Stimulated activated naive CD8-positive, alpha-beta T cell treated with anti-CD3 and anti-CD28 coated beads, Interleukin-15, Interleukin-2, amounts not matched to agents 100 ng/mL and 50 ng/mL, for 24 hours (primary cell): ENCODE results near the gene BRME1.
"Not testable (repeated sequence)": the region's sequence is repeated elsewhere in the genome, so short reads cannot be mapped to it uniquely, and the experiment has no call there.

ENCODE experiments used
- H3K27ac Mint-ChIP-seq: one replicate; pipeline ENCODE4 v1.8.0; 2021; ENCODE audit warnings: mild to moderate bottlenecking, mixed read lengths
- H3K27me3 Mint-ChIP-seq: one replicate; pipeline ENCODE4 v1.8.0; 2021; ENCODE audit warnings: mixed read lengths
- H3K36me3 Mint-ChIP-seq: one replicate; pipeline ENCODE4 v1.8.0; 2021; ENCODE audit warnings: low read depth, mixed read lengths
- H3K4me1 Mint-ChIP-seq: one replicate; pipeline ENCODE4 v1.8.0; 2021; ENCODE audit warnings: low read depth, mixed read lengths
- H3K4me3 Mint-ChIP-seq: one replicate; pipeline ENCODE4 v1.8.0; 2021; ENCODE audit warnings: mild to moderate bottlenecking, mixed read lengths
- H3K9me3 Mint-ChIP-seq: one replicate; pipeline ENCODE4 v1.8.0; 2021; ENCODE audit warnings: mixed read lengths

Gene BRME1

DNA sequence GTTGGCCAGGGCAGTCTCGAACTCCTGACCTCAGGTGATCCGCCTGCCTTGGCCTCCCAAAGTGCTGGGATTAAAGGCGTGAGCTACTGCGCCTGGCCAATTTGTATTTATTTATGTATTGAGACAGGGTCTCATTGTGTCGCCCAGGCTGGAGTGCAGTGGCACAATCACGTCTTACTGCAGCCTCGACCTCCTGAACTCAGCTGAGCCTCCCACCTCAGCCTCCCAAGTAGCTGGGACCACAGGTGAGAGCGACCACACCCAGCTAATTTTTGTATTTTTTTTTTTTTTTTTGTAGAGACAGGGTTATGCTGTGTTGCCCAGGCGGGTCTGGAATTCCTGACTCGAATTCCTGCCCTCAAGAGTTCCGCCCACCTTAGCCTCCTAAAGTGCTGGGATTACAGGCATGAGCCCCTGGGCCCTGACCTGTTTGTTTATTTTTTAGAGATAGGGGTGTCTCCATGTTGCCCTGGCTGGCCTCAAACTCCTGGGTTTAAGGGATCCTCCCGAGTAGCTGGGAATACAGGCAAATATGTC lies 53.7 kb downstream of the BRME1 start:
- H3K36me3 Mint-ChIP-seq, H3K9me3 Mint-ChIP-seq, H3K27me3 Mint-ChIP-seq, H3K4me3 Mint-ChIP-seq, H3K27ac Mint-ChIP-seq: not testable (repeated sequence)
- peaks cover 36% of the 10 kb centered on the region for H3K4me1 Mint-ChIP-seq

DNA sequence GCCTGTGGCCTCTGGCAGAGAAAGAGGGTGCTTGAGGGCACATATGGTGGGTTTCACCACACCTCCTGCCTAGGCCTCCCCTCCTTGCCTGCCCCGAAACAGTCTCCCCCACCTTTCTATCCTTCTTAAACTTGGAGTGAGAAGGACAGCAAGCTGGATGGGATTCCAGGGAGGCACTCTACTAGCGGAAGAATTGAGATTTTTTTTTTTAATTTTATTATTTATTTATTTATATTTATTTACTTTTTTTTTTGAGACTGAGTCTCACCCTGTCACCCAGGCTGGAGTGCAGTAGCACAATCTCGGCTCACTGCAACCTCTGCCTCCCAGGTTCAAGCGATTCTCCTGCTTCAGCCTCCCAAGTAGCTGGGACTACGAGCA lies 54.2 kb downstream of the BRME1 start:
- not testable (repeated sequence) for H3K36me3 Mint-ChIP-seq, H3K9me3 Mint-ChIP-seq, H3K4me3 Mint-ChIP-seq, H3K27me3 Mint-ChIP-seq
- H3K4me1 Mint-ChIP-seq: peaks cover 38% of the 10 kb centered on the region
- peak overlapping the region; percentile 97 for H3K27ac Mint-ChIP-seq

DNA sequence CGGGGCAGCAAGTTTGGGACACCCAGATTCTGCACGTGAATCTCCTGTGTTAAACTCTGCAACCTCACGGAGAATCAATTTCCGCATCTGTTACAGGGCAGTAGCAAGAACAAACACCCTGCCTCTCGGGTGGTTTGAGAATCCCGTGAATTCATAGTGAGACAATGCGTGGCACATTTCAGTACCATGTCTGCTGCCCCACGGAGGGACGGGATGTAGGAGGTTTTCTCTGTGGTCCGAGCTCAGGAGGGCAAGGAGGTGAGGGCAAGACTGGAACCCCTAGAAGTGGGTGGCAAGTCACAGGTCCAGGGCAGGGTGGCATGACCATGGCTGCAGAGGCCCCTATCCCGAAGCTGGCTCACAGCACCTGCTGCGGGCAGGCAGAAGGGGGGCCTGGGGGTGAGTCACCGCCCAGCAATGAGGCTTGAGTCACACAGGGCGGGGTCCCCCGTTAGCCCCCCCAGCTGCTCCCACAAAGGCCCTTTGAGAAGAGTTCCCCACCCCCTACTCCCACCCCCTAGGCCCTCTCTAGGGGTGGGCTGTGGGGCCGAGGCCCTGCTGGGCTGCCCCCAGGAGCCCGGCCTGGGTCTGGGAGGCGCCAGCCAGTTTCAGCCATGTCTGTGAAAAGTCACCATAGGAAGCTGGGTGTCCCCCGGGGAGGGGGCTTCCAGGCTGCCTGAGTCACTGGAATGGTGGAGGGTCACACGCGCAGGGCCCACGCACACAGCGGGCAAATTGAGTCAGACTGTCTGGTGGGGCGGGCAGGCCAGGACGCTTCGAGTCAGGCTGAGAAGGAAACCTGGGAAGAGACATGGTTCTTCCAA lies 54.8 kb downstream of the BRME1 start:
- no peaks in the 10 kb centered on the region for H3K27me3 Mint-ChIP-seq
- peaks cover 44% of the 10 kb centered on the region for H3K4me1 Mint-ChIP-seq
- no peaks in the 10 kb centered on the region for H3K36me3 Mint-ChIP-seq
- peak overlapping the region; percentile 83 for H3K4me3 Mint-ChIP-seq
- peak overlapping the region; percentile 97 for H3K27ac Mint-ChIP-seq
- no peaks in the 10 kb centered on the region for H3K9me3 Mint-ChIP-seq

DNA sequence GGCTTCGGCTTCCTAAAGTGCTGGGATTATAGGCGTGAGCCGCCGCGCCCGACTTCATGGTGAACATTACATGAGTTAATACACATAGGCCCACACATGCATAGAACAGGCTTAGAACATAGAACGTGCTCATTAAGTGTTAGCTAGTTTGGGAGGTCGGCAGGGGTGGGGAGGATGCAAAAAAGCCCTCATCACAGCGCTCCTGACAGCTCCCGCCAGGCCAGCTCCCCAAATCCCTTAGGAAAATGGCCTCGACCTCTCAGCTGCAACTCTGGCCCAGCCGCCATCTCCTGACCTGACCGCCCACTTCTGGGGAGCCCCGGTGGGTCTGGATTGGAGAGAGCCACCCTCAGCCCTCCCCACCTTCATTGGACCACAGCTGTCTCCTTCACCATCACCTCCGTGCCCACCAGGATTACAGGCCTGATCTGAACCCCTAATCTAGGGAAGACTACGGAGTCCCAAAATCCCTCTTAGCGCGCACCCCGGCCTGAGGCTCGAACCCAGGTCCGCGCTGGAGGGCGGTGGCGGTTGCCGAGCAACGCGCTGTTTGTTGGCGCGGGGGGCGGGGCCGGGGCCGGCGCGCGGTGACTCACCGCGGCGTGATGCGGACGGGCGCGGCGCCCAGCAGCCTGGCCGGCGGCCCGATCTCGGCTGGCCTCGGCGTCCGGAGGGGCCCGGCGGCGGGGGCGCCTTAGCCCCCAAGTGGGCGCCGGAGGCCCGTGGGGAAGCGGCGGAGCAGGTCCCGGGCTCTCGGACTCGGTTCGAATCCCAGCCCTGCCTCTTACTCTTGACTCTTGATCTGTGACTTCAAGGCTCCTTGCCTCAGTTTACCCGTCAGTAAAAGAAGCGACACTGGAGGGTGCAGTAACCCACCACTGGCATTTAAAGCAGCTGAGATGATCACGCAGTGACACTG lies 55.7 kb downstream of the BRME1 start:
- H3K27me3 Mint-ChIP-seq: no peaks in the 10 kb centered on the region
- no peaks in the 10 kb centered on the region for H3K9me3 Mint-ChIP-seq
- H3K4me1 Mint-ChIP-seq: peaks cover 51% of the 10 kb centered on the region
- H3K4me3 Mint-ChIP-seq: peak overlapping the region; percentile 83
- no peaks in the 10 kb centered on the region for H3K36me3 Mint-ChIP-seq
- peak overlapping the region; percentile 97 for H3K27ac Mint-ChIP-seq

DNA sequence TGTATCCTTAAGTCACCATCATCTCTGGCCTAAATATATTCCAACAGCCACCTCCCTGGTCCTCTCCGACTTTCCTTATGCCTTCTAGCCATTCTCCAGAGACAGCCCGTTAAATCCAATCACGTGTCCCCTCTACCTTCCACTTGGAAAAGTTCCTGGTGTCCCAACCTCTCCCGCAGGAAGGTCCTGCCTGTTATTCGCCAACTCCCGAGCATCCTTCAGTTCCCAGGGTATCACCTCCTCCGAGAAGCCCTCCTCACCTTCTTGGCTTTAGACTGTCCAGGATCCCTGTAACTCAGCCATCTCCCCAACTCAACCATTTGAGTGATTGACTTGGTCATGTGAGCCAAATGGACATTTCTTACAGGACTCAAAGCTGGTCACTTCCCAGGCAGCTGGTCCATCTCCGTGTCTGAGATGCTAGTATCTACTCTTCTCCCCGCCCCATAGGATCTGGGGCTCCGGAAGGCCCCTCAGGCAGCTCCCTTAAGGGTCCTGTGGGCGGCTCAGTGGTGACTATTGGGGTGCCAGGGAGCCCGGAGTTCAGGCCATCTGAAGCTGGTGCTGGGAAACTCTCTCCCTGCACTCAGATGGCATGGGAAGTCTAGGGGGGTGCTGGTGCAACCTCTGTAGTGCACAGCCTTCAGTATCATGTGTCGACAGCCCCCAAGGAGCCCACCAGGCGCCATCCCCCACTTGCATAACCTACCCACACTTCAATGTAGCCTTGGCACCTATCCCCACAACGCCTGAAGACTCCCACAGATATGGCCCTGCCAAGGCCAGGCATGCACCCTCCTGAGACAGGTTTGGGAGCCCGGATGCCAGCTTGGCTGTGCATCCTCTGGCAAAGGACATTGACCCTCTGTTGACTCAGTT lies 56.9 kb downstream of the BRME1 start:
- Mint-ChIP-seq H3K27ac (peak overlapping the region; percentile 62), H3K36me3 (no peaks in the 10 kb centered on the region), H3K9me3 (no peaks in the 10 kb centered on the region), H3K4me1 (peaks cover 63% of the 10 kb centered on the region), H3K4me3 (peak overlapping the region; percentile 51), H3K27me3 (no peaks in the 10 kb centered on the region)

DNA sequence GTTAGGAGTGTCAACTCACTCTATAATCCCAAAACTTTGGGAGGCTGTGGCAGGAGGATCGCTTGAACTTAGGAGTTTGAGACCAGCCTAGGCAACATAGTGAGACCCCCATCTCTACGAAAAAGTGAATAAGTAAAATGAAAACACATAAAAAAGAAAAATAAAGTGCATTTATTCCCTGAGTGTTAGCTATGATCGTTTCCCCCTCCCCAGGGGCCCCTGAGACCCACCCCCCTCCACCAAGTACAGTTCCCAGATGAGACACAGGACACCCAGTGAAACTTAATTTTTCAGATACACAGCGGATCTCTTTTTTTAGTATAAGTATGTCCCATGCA lies 57.6 kb downstream of the BRME1 start:
- H3K4me1 Mint-ChIP-seq: peaks cover 70% of the 10 kb centered on the region
- peak overlapping the region; percentile 86 for H3K4me3 Mint-ChIP-seq
- H3K27me3 Mint-ChIP-seq: no peaks in the 10 kb centered on the region
- H3K27ac Mint-ChIP-seq: peak overlapping the region; percentile 36
- no peaks in the 10 kb centered on the region for H3K36me3 Mint-ChIP-seq
- H3K9me3 Mint-ChIP-seq: no peaks in the 10 kb centered on the region

DNA sequence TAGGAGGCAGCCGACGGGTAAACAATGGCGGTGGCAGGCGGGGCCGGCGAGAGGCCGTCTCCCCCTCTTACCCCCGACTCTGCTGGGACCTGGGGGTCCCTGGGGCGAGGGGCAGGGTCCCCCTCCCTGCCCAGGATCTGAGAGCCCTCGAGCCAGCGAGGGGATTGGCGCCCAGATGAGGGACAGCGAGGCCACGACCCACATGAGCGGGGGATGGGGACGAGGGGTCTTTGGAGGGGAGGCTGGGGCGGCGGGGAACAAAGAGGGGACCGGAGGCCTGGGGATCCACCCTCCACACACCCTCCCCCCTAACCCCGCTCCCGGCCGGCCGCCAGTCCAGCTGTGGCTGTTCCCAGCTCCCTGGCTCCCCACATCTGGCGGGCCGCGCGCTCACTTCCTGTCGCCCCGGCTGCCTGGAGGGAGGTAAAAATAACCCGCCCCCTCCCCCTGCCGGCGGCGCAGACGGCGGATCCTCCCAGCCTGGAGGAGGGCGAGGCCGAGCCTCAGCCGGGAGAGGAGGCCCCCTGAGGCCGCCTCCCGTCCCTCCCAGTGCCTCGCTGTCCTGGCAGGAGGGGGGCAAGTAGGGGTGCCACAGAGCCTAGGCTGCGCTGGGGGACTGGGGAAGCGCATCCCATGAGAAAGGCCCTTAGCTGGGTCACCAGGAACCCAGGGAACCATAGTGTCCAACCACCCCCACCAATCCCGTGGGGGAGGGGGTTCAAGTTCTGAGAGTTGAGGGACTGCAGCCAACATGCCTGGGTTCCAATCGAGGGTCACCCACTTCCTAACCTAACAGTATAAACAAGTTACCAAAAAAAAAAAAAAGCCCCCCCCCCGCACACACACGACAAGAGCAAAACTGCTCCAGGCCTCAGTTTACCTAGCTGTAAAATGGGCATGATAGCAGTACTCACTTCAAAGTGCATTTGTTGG lies 58.2 kb downstream of the BRME1 start:
- Mint-ChIP-seq H3K27ac (peak overlapping the region; percentile 97), H3K4me3 (peak overlapping the region; percentile 86), H3K36me3 (no peaks in the 10 kb centered on the region), H3K4me1 (peaks cover 74% of the 10 kb centered on the region), H3K27me3 (no peaks in the 10 kb centered on the region), H3K9me3 (no peaks in the 10 kb centered on the region)

DNA sequence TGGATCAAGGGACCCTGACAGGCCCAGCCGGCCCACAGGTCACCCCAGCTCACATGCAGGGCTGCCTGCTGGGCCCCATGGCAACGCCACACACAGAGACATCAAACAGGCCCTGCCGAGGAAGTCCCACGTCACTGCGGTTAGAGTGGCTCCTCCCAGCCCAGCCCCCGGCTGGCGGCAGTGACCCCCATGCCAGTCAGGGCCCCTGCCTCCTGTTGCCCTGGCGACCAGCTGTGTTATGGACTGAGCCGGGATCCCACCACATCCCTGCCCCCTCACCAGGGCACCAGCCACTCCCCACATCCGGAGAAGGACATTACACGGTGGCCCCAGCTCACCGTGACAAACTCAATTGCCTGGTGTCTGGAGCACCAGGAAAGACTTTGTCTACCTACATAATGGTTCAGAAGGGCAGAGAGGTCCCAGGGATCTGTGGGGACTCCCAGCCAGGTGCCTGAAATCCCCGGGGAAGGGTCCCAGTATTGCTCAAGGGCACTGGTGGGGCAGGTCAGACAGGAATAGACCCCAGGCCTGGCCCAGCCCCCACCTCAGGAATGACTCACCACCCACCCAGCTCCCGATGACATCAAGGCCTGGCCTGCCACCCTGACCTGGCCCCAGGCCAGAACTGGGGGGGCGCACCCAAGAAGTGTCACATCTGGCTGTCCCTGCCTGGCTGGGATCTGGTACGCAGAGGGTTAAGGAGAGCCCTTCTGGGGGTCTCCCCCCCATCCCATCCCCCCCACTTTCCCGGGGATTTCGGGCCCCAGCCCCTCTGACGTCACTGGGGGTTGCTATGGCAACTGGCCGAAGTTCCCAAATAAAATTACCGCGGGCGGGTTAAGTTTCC lies 59.1 kb downstream of the BRME1 start:
- H3K27ac Mint-ChIP-seq: peak overlapping the region; percentile 97
- H3K4me1 Mint-ChIP-seq: peaks cover 74% of the 10 kb centered on the region
- H3K9me3 Mint-ChIP-seq: no peaks in the 10 kb centered on the region
- H3K27me3 Mint-ChIP-seq: no peaks in the 10 kb centered on the region
- H3K4me3 Mint-ChIP-seq: peak overlapping the region; percentile 86
- no peaks in the 10 kb centered on the region for H3K36me3 Mint-ChIP-seq

DNA sequence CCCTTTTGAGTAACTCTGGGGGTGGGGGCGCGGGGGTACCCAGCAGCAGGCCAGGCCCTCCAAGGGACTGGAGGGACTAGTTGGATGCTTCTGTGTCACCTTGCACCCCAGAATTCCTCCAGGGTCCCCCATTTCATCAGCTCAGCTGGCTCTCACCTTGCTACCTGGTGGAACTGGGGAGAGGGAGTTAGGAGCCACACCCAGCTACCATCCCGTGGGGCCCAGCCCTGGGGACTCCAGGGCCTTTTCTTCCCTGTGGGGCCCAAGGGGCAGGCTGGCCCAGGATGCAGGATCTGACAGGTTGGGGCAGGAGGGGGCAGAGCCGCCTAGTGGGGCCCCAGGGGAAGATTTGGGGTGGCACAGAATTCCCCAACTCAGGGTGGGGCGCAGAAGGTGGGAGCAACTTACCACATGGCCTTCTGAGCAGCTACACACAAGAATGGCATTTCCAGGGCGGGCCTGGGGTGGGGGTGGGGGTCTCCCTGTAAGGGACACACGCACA lies 61.7 kb downstream of the BRME1 start:
- peaks cover 56% of the 10 kb centered on the region for H3K4me1 Mint-ChIP-seq
- no peaks in the 10 kb centered on the region for H3K9me3 Mint-ChIP-seq
- H3K4me3 Mint-ChIP-seq: peak overlapping the region; percentile 85
- H3K27me3 Mint-ChIP-seq: no peaks in the 10 kb centered on the region
- peak overlapping the region; percentile 64 for H3K27ac Mint-ChIP-seq
- peaks cover 20% of the 10 kb centered on the region for H3K36me3 Mint-ChIP-seq

DNA sequence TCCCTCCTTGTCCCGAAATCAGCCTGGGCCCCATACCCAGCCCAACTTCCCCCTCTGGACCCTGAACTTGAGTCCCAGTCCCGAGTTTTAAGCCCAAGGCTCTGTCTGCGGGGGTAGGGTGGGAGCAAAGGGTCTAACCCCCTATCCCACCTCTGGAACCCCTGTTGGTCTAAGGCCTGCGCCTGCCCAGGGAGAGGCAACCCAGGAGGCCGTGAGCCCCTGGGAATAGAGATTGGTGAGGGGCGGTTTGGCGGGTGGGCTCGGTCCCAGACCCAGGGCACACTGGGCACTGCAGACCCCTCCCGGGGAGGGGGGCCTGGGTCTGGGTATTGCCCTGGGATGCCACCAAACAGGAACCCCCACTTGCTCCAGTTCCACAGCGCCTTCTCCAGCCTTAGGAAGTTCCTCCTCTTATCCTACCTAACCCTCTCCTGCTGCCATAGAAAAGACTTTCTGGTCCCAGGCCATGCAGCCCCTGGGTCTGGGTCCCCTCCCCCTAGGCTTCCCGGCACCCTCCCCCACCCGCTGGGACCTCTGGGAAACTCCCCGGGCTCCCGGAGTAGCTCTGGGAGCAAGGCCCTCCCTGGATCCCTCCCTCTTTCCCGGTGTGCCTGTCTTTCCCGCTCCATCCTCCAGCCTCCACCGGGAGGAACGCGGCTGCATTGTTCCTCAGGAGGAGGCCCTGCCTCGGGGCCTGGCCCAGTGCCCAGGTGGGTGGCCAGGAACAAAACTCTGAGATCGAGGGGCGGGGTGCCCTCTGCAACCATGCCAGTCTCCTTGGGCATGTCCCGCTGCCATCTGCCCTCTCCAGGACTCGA lies 62.6 kb downstream of the BRME1 start:
- Mint-ChIP-seq H3K9me3 (no peaks in the 10 kb centered on the region), H3K27me3 (no peaks in the 10 kb centered on the region), H3K27ac (peak overlapping the region; percentile 92), H3K4me1 (peaks cover 55% of the 10 kb centered on the region), H3K4me3 (peak overlapping the region; percentile 85), H3K36me3 (peaks cover 29% of the 10 kb centered on the region)

DNA sequence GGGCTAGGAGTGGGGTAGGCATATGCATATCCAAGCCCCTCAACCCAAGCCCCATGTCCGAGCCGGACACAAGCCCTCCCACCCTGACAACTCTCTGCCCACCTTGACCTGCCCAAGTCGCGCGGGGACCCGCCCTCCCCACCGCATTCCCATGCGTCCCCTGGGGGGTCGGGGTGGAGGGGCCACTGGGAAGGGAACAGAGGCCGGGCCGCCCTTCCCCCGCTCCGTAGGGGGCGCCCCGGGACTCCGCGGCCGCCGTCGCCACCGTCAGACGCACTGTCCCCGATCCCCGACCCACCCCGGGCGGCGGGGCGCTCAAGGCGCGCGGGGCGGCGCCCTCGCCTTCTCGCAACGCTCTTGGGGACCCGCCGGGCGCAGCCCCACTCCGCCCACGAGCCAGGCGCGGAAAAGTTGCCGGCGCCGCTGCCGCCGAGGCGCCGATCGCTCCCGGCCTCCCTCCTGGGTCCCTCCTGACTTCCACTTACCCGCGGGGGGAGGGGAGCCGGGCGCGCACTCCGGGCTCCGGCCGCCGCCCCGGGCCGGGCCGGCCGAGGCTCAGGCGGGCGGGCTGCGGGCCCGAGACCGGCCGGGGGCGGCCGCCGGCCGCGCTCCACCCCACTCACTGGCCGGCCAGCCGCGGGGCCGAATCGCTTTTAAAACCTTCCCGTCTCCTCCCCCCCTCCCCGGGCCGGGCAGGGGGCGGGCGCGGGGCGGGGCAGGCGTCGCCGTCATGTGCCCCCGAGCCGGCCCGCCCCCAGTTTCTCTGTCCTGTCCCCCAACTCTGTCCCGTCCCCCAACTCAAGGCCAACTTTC lies 63.4 kb downstream of the BRME1 start:
- peaks cover 33% of the 10 kb centered on the region for H3K36me3 Mint-ChIP-seq
- H3K27ac Mint-ChIP-seq: peak overlapping the region; percentile 96
- H3K27me3 Mint-ChIP-seq: no peaks in the 10 kb centered on the region
- no peaks in the 10 kb centered on the region for H3K9me3 Mint-ChIP-seq
- H3K4me1 Mint-ChIP-seq: peaks cover 56% of the 10 kb centered on the region
- H3K4me3 Mint-ChIP-seq: peak overlapping the region; percentile 90

DNA sequence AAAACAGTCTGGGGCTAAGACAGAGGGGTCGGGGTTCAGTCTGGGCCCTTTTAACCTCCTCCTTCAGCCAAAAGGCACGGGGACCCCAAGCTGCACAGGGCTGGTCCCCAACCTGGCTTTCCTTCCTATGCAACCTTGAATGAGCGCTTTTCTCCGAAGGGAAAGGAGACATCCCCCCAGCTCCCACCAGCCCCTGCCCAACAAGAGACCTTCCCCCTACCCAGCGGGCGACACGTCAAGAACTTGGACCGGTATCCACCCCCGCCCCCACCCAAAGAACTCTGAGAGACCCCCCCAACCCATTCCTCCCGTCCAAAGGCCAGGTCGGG lies 64.0 kb downstream of the BRME1 start:
- no peaks in the 10 kb centered on the region for H3K9me3 Mint-ChIP-seq
- peaks cover 61% of the 10 kb centered on the region for H3K4me1 Mint-ChIP-seq
- H3K4me3 Mint-ChIP-seq: peak overlapping the region; percentile 90
- peaks cover 38% of the 10 kb centered on the region for H3K36me3 Mint-ChIP-seq
- no peaks in the 10 kb centered on the region for H3K27me3 Mint-ChIP-seq
- peak overlapping the region; percentile 96 for H3K27ac Mint-ChIP-seq
